ENCODE data around the gene IQSEC3.

GRCh38 chr12:219891-220352 is 153.4 kb downstream of the IQSEC3 start:
- no peak for TF ChIP-seq ZBTB1 (tag by site-specific recombination; IDR thresholded peaks at IDR 0.05)
- peak; percentile 94 for TF ChIP-seq CTCF (tag by site-specific recombination; IDR thresholded peaks at IDR 0.05)
- TF ChIP-seq ZNF692 (tag by site-specific recombination; IDR thresholded peaks at IDR 0.05) = peak; percentile 57; the same call in 1 of the 2 replicates
- TF ChIP-seq ZSCAN18 (tag by site-specific recombination; IDR thresholded peaks at IDR 0.05) = no peak
- no peak for TF ChIP-seq SP2 (tag by site-specific recombination; IDR thresholded peaks at IDR 0.05)
- no peak for TF ChIP-seq ZNF585B (tag by site-specific recombination; IDR thresholded peaks at IDR 0.05)
- no peak for TF ChIP-seq ZNF280D (tag by site-specific recombination; IDR thresholded peaks at IDR 0.05)
